Neural cell (in vitro differentiated cells): ENCODE results near the gene ADGRD2.

ENCODE experiments used
- EP300 ChIP-seq: fragments of 450-650 bp; conservative IDR thresholded peaks from 2 replicates; pipeline ENCODE4 v1.6.1; 2014; ENCODE audit warnings: antibody characterized with exemption, mild to moderate bottlenecking, moderate library complexity; ENCODE audit not compliant: poor library complexity, severe bottlenecking
- EZH2 ChIP-seq: fragments of 200-600, 300-800 bp; shearing (Covaris generic), sonication (generic); IDR thresholded peaks from 2 replicates; pipeline ENCODE4 v1.6.1; 2014; ENCODE audit warnings: antibody characterized with exemption, low read length, borderline replicate concordance, mild to moderate bottlenecking; ENCODE audit not compliant: insufficient read depth, poor library complexity, severe bottlenecking
- MXI1 ChIP-seq: fragments of 450-650 bp; conservative IDR thresholded peaks from 2 replicates; pipeline ENCODE4 v1.6.1; 2014; ENCODE audit warnings: antibody characterized with exemption, mild to moderate bottlenecking; ENCODE audit not compliant: poor library complexity, severe bottlenecking
- POLR2AphosphoS5 ChIP-seq: IDR thresholded peaks from 2 replicates; pipeline ENCODE4 v1.6.1; 2012
- RAD21 ChIP-seq: fragments of 450-650 bp; conservative IDR thresholded peaks from 2 replicates; pipeline ENCODE4 v1.6.1; 2014; ENCODE audit warnings: antibody characterized with exemption, mild to moderate bottlenecking, moderate library complexity
- SMC3 ChIP-seq: fragments of 450-650 bp; conservative IDR thresholded peaks from 2 replicates; pipeline ENCODE4 v1.6.1; 2014; ENCODE audit warnings: antibody characterized with exemption, mild to moderate bottlenecking, moderate library complexity; ENCODE audit not compliant: poor library complexity
- TAF1 ChIP-seq: IDR thresholded peaks from 2 replicates; pipeline ENCODE4 v1.6.1; 2012; ENCODE audit warnings: low read depth
- TF ChIP-seq, protein P1 (sequence below): fragments of 450-650 bp; IDR thresholded peaks from 2 replicates; pipeline ENCODE4 v1.5.1; 2014; ENCODE audit warnings: antibody characterized with exemption, mild to moderate bottlenecking, moderate library complexity; ENCODE audit not compliant: poor library complexity, severe bottlenecking
- TF ChIP-seq, protein P2 (sequence below): IDR thresholded peaks from 2 replicates; pipeline ENCODE4 v1.6.1; 2012; ENCODE audit warnings: borderline replicate concordance

DNA sequence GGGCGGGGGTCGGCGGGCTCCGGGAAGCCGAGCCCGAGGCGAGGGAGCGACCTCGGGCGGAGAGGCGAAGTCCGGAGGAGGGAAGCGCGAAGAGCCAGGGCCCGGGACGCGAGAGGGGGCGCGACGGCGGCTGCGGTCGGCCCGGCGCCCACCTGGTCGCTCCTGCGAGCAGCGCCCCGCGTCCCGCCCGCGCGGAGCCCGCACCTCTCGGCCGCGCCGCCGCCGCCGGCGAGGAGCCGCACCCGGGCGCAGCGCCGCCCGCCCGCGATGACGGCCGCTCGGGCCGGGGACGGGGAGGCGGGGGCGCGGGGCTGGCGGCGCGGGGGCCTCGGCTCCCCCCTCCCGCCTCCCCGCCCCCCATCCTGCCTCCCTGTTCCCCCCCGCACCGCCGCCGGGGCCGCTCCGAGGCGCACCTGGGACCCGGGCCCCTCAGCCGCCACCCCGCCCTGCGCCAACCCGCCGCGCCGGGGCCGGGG lies 54.3 kb downstream of the ADGRD2 start:
- TF ChIP-seq EZH2, result no peak
- TF ChIP-seq, protein P1, sequence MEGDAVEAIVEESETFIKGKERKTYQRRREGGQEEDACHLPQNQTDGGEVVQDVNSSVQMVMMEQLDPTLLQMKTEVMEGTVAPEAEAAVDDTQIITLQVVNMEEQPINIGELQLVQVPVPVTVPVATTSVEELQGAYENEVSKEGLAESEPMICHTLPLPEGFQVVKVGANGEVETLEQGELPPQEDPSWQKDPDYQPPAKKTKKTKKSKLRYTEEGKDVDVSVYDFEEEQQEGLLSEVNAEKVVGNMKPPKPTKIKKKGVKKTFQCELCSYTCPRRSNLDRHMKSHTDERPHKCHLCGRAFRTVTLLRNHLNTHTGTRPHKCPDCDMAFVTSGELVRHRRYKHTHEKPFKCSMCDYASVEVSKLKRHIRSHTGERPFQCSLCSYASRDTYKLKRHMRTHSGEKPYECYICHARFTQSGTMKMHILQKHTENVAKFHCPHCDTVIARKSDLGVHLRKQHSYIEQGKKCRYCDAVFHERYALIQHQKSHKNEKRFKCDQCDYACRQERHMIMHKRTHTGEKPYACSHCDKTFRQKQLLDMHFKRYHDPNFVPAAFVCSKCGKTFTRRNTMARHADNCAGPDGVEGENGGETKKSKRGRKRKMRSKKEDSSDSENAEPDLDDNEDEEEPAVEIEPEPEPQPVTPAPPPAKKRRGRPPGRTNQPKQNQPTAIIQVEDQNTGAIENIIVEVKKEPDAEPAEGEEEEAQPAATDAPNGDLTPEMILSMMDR, result no peak
- TF ChIP-seq, protein P2, sequence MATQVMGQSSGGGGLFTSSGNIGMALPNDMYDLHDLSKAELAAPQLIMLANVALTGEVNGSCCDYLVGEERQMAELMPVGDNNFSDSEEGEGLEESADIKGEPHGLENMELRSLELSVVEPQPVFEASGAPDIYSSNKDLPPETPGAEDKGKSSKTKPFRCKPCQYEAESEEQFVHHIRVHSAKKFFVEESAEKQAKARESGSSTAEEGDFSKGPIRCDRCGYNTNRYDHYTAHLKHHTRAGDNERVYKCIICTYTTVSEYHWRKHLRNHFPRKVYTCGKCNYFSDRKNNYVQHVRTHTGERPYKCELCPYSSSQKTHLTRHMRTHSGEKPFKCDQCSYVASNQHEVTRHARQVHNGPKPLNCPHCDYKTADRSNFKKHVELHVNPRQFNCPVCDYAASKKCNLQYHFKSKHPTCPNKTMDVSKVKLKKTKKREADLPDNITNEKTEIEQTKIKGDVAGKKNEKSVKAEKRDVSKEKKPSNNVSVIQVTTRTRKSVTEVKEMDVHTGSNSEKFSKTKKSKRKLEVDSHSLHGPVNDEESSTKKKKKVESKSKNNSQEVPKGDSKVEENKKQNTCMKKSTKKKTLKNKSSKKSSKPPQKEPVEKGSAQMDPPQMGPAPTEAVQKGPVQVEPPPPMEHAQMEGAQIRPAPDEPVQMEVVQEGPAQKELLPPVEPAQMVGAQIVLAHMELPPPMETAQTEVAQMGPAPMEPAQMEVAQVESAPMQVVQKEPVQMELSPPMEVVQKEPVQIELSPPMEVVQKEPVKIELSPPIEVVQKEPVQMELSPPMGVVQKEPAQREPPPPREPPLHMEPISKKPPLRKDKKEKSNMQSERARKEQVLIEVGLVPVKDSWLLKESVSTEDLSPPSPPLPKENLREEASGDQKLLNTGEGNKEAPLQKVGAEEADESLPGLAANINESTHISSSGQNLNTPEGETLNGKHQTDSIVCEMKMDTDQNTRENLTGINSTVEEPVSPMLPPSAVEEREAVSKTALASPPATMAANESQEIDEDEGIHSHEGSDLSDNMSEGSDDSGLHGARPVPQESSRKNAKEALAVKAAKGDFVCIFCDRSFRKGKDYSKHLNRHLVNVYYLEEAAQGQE, result no peak
- no peak for TF ChIP-seq SMC3
- no peak for TF ChIP-seq MXI1
- TF ChIP-seq POLR2AphosphoS5, result no peak
- TF ChIP-seq TAF1, result no peak
- no peak for TF ChIP-seq EP300
- no peak for TF ChIP-seq RAD21
